Inflammatory macrophage (primary cell): Measurements from ENCODE around the gene MPZL1.

Experiments used
- DNase-seq, 2 donors: peaks; one replicate each; pipeline ENCODE4 v3.0.0-alpha.2; 2020 to 2022

MPZL1 gene

DNA sequence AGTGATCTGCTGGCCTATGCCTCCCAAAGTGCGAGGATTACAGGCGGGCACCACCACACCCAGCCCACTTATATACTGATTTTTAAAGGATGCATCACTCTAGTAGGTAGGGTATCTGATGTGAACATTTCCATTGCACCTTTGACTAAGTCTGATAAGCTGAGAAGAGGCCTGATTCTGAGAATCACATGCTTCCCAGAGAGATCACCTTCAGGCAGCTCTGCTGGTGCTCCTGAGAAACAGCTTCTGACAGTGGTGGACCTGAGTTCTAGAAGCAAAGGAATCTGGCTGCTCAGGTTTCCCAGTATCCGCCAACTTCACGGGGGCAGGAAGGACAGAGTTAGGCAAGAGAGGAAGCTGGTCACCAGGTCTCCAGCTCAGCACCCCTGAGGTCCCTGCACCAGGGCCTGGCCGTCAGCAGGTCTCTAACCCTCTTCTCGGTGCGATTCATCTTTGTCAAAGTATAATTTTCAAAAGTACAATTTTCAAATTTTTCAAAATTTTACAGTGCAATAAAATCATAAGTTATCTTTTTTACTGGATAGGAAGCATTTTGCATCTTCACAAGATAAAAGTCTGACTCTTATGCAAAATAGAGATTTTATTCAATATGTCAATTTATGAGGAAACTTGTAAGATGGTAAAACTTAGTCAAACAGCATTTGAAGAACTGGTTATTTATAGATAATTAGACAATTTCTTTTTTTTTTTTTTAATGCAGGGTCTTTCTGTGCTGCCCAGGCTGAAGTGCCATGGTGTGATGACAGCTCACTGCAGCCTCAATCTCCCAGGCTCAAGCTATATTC, 25.8 kb upstream of the MPZL1 start:
- DNase-seq: peak in 1 of 2 donors; percentile 19

- peak; percentile 65 to 69 for DNase-seq
Observed at GRCh38 chr1:167697667-167698141, 24.1 kb upstream of the MPZL1 start.

DNA sequence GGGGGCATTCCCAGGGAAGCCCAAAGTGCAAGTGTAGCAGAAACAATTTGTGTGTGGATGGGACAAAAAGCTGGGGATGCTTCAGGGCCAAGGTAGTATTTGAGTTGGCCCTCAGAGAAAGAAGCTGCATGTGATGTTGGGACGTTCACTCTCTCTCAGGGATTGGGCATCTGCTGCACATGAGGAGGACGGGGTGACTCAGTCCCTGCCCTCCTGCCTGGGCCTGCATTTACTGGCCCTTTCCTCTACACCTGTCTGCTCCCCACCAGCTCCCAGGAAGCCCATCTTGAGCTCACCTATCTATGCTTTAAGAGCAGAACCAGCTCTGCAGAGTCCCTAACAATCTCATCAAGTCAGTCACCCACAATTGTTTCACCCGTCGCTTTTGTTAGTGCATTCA, 23.5 kb upstream of the MPZL1 start:
- DNase-seq: no peak

DNA sequence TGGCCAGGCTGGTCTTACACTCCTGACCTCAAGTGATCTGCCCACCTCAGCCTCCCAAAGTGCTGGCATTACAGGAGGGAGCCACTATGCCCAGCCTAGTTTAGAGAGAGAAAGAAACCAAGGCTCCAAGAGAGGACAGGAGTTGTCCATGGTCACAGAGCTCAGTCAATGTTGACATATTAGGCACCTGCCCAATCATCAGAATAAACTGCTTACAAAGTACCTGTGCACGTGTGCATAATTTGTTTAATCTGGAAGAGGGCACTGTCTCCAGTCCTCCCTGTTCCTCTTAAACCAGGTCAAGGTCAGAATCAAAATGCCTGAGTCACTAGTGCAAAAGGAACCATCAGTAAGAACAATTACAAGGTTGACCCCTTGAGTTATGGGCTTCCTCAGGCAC, 20.3 kb upstream of the MPZL1 start:
- DNase-seq: no peak

DNA sequence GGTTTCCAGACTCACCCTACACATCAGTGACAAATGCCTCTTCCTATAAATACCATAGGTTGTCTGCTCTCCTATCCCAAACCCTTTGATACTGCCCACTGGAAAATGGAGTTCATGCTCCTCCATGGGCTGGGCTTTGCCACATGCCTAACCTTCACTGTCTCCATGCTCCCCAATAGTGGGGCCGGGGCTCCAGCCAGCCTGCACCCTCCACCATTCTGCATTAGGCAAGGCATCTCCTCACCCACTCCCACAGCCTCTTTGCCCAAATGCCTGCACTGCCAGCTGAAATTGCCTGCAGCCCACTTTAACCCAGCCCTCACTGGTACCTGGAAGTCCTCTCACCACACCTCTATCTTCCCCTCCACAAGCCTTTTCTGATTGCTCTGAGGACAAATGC, 18.2 kb upstream of the MPZL1 start:
- no peak for DNase-seq

DNA sequence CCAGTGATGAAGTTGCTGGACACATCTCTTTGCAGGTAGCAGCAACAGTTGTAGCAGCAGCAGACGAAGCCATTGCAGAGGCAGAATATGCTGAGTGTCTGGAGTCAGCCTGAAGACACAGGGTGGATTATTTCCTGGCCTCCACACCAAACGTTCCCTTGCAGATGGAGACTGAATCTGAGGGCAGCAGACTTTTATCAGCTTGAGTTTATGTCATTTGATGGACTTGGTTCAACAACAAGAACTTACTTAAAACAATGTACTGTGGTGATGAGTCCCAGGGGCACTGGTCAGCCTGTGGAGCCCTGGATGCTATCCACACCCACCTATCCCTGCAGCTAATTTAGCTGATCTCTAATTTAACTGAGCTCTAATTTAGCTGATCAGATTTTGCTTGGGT, 17.1 kb upstream of the MPZL1 start:
- DNase-seq: no peak

GRCh38 chr1:167705250-167705649, 16.5 kb upstream of the MPZL1 start:
- DNase-seq: no peak

DNA sequence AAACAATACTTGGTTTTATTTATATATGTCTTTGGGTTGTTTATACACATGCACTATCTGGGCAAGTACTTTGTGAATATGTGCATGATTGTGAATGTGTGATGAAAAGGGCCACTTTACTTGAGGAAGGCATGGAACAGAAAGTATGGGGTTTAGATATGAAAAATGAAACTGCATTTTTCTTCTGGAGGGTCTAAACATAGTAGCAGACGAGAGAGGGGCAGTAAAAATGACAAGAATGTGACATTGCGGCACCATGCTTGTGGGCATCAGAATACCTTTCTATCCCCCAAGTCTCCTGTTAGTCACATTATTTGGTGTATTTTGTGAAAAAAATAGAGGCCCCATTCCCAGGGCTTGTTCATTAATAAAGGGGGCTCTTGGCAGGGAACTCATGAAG, 15.4 kb upstream of the MPZL1 start:
- no peak for DNase-seq

DNA sequence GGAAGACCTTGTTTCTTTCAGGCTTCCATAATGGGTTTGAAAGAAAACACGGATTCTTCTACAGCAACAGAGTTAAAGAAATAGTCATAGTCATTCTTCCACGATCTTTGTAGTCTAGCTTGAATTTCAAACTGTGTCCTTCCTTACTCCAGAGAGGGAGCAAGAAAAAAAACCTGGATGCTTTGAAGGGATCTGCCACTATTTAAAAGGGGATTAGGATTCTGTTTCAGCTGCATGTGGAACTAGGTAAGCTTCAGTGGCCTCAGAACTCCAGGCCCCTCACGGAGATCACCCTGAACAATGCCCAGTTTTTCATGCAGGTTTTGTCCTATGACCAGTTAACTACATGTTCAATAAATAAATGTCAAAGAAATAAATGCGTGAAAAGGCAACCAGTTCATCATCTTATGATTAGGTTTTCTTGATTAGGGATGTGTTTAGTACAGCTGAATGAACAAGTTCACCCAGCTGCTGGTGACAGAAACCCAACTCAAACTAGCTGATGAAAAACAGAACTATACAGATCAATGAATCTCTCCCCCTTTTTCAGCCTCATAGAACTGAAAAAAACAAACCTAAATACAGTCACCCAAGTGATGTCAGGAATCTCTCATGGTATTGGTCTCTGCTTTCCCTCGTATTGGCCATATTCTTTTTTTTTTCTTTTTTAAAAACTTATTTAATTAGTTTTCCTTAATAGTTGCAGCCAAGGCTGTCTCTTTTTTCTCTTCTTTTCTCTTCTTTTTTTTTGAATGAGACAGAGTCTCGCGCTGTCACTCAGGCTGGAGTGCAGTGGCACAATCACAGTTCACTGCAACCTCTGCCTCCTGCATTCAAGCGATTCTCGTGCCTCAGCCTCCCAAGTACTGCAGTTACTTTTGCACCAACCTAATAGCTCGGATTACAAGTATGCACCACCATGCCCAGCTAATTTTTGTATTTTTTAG, 14.6 kb upstream of the MPZL1 start:
- no peak for DNase-seq

- DNase-seq: no peak
Observed at GRCh38 chr1:167707942-167708341, 13.8 kb upstream of the MPZL1 start.

DNA sequence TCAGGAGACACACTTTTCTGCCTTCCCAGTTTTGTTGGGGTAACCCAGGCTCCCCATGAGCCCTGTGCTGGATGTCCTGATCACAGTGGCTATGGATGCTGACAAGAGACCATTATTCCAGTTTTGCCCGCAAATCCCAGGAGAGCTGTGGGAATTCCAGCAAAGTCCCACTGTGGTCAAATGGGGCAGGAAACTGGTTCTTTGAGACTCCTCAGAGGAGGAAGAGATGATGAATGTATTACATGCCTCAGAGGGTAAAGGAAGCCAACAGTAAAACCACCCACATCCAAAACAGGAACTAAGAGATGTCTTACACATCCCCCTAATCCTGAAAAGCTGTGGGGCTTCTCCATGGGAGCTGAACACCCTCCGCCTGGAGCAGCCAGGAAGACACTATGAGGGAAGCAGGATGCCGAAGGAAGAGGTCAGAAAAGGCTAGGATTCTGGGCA, 12.8 kb upstream of the MPZL1 start:
- peak; percentile 22 to 37 for DNase-seq

GRCh38 chr1:167710836-167711235, 10.9 kb upstream of the MPZL1 start:
- DNase-seq: no peak

DNA sequence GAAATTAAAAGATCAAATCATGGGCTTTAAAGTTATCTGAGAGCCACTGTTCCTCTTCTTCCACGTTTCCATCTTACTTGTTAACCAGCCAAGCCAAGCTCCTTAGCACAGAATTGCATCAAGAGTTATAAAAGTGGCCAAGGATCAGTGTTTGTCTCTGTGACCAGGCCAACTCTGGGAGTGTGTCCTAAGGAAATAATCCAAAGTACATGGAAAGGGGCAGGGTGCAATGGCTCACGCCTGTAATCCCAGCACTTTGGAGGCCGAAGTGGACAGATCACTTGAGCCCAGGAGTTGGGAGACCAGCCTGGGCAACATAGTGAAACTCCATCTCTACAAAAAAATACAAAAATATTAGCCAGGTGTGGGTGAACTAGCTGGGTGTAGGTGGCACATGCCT, 10.0 kb upstream of the MPZL1 start:
- no peak for DNase-seq

DNA sequence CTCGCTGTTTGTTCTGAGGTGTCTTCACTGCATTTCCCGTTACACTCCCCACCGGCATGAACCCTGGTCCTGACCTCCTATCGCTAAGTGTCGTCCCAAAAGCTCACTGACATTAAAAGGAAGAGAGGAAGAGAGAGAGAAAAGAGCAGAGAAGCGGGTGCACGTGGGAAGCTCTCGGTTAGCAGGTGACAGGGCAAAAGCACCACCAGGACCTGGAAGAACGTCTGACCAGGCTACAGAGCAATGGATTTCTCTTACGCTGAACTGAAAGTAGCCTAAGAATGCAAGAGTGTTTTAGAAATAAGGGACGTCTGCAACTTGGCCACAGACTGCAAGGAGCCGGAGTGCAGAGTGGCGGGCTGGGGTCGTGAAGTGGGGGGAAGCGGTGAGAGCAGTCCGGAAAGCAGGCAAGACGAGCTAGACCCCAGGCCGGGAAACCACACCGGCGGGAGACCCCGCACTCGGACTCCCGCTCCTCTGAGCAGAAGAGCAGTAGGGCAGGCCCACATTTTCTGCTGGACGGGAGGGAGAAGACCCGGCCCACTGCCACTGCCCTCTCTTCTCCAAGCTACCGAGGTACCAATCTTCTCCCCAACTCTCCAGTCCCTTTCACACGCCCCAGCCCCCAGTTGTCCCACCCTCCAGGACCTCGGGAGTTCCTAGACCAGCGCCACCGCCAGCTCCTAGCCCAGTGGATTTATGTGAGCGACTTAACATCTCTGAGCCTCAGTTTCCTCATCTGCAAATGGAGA, 8.3 kb upstream of the MPZL1 start:
- peak in 1 of 2 donors; percentile 16 for DNase-seq

- peak in 1 of 2 donors; percentile 83 for DNase-seq
Observed at GRCh38 chr1:167714098-167714438, 7.7 kb upstream of the MPZL1 start.

- DNase-seq: peak; percentile 88 to 89
Observed at GRCh38 chr1:167714439-167715156, 7.2 kb upstream of the MPZL1 start.

GRCh38 chr1:167715157-167715999, 6.4 kb upstream of the MPZL1 start:
- DNase-seq: peak; percentile 91 to 92

- DNase-seq: no peak
Observed at GRCh38 chr1:167716000-167716271, 5.8 kb upstream of the MPZL1 start.

DNA sequence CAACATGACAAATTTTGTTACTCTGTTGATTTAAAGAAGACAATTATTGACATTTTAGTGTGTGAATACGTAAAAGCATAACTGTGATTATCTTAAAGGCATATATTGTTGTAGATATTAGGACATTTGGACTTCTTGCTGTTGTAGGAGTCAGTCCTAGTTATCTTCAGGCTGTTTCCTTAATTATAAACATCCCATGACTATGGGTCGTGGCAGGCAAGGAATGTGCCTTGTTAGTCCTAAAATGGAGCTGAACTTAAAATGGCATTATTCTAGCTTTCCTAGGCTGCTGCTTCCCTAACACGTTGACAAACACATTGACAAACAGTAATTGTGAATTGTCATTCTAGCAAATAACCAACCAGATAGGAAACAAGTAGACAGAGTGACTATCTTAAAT, 4.4 kb upstream of the MPZL1 start:
- DNase-seq: peak in 1 of 2 donors; percentile 17

DNA sequence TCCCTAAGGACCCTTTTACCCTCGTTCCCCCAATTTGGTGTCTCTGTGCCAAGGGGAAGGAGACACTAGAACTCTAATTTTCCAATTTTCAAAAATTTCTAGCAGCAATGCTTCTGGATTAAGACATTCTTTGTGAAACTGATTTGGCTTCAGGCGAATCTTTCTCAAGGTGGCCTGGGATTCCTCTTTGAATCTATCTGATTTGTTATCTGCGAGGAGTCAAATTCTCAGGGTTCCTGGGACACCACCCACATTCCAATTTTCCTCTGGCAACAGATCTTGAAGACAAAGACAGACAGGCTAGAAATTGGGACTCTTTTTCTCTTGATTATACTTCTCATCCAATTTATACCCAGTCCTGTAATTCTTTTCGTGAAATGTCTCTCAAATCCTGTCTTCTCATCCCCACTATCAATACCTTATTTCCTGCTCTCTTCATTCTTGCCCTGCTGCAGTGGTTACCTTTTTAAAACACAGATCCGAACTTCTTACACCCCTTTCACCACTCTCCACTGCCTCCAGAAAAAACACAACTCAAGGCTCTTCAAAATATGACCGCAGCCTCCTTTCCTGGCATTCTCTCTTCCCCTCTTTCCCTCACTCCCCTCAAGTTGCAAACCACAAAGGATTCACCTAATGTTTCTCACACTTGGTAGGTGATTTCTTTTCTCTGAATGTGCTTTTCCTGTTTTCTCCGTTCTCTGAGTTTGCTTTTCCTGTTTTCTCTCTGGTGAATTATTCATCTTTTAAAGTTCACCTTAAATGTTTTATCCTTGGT, 2.7 kb upstream of the MPZL1 start:
- no peak for DNase-seq
